Gastrocnemius medialis (tissue), 4 donors: ENCODE results near the gene CXCL14.

ENCODE experiments used
- POLR2A ChIP-seq, 2 donors: fragments of 450-650 bp; IDR thresholded peaks; one replicate each; pipeline ENCODE4 v1.6.1; 2017; ENCODE audit warnings: antibody characterized with exemption in 2 of 2, mild to moderate bottlenecking in 2 of 2, moderate library complexity in 2 of 2
- TF ChIP-seq, protein P1 (sequence below), 5 experiments: fragments of 450-650 bp in 3 of 5; fragments of 200-600 bp in 2 of 5; sonication (generic) in 2 of 5; IDR thresholded peaks in 4 of 5; conservative IDR thresholded peaks in 1 of 5; 1 replicate in 4 of 5; 2 replicates in 1 of 5; pipeline ENCODE4 v1.5.1; 2016 to 2019; ENCODE audit warnings: antibody characterized with exemption in 5 of 5, mild to moderate bottlenecking in 3 of 5, moderate library complexity in 3 of 5

DNA sequence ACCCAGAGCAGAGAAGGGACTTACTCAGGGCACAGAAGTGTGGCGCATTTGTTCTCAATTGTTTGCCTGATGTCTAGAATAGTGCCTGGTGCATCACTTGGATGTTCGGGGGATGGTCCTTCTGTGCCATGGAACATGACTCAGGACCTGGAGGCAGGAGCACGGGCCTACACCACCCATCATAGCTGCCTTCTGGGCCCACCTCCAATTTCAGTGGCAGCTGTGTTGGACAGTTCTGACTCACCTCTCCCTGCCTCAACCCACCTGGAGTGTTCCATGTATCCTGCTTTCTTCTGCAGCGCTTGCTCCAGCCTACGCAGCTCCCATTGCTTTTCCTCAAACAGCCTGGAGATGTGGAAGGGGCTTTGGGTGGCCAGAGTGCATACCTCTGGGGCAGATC, 12.5 kb upstream of the CXCL14 start:
- TF ChIP-seq, protein P1, sequence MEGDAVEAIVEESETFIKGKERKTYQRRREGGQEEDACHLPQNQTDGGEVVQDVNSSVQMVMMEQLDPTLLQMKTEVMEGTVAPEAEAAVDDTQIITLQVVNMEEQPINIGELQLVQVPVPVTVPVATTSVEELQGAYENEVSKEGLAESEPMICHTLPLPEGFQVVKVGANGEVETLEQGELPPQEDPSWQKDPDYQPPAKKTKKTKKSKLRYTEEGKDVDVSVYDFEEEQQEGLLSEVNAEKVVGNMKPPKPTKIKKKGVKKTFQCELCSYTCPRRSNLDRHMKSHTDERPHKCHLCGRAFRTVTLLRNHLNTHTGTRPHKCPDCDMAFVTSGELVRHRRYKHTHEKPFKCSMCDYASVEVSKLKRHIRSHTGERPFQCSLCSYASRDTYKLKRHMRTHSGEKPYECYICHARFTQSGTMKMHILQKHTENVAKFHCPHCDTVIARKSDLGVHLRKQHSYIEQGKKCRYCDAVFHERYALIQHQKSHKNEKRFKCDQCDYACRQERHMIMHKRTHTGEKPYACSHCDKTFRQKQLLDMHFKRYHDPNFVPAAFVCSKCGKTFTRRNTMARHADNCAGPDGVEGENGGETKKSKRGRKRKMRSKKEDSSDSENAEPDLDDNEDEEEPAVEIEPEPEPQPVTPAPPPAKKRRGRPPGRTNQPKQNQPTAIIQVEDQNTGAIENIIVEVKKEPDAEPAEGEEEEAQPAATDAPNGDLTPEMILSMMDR (IDR thresholded peaks at IDR 0.05 in 4 of 5, conservative IDR thresholded peaks at IDR 0.05 in 1 of 5), result no peak
- no peak for TF ChIP-seq POLR2A (IDR thresholded peaks at IDR 0.05)
